WTC11 (cell line): ENCODE measurements around the gene PDZRN4.

ENCODE experiments used
- ATF1 ChIP-seq: sonication (generic); formaldehyde crosslinking; IDR thresholded peaks from 2 replicates; pipeline ENCODE4 v1.8.1; 2023; ENCODE audit warnings: mild to moderate bottlenecking, moderate library complexity, missing genetic modification reagents
- CBFB ChIP-seq: sonication (generic); formaldehyde crosslinking; IDR thresholded peaks from 2 replicates; pipeline ENCODE4 v1.8.1; 2022; ENCODE audit warnings: mild to moderate bottlenecking, low read depth, missing genetic modification reagents
- ELF4 ChIP-seq: sonication (generic); formaldehyde crosslinking; IDR thresholded peaks from 2 replicates; pipeline ENCODE4 v1.8.1; 2022; ENCODE audit warnings: low read depth, mild to moderate bottlenecking, moderate library complexity, missing genetic modification reagents
- FOXP1 ChIP-seq: sonication (generic); formaldehyde crosslinking; IDR thresholded peaks from 2 replicates; pipeline ENCODE4 v1.8.0; 2022; ENCODE audit warnings: missing genetic modification reagents, mild to moderate bottlenecking, moderate library complexity, borderline replicate concordance
- NFYB ChIP-seq: sonication (generic); formaldehyde crosslinking; conservative IDR thresholded peaks from 2 replicates; pipeline ENCODE4 v1.8.0; 2022; ENCODE audit warnings: low read depth, missing genetic modification reagents
- NR1H2 ChIP-seq: sonication (generic); formaldehyde crosslinking; IDR thresholded peaks from 2 replicates; pipeline ENCODE4 v1.9.0; 2021; ENCODE audit warnings: mild to moderate bottlenecking, moderate library complexity, missing genetic modification reagents
- RELA ChIP-seq: sonication (generic); formaldehyde crosslinking; IDR thresholded peaks from 2 replicates; pipeline ENCODE4 v1.8.1; 2022; ENCODE audit warnings: missing genetic modification reagents, mild to moderate bottlenecking, borderline replicate concordance
- SMAD3 ChIP-seq: sonication (generic); formaldehyde crosslinking; IDR thresholded peaks from 2 replicates; pipeline ENCODE4 v1.8.0; 2022; ENCODE audit warnings: missing genetic modification reagents, mild to moderate bottlenecking, borderline replicate concordance
- ZNF416 ChIP-seq: fragments of 250-450 bp; sonication (Bioruptor Pico); IDR thresholded peaks from 2 replicates; pipeline ENCODE4 v1.9.0; 2021; ENCODE audit warnings: mild to moderate bottlenecking, inconsistent platforms
- ZNF671 ChIP-seq: fragments of 250-450 bp; sonication (Bioruptor Pico); IDR thresholded peaks from 2 replicates; pipeline ENCODE4 v1.8.0; 2021; ENCODE audit warnings: mild to moderate bottlenecking
- TF ChIP-seq, protein P1 (sequence below): sonication (generic); formaldehyde crosslinking; IDR thresholded peaks from 2 replicates; pipeline ENCODE4 v1.8.0; 2023; ENCODE audit warnings: missing genetic modification reagents
- TF ChIP-seq, protein P2 (sequence below): fragments of 200-600 bp; IDR thresholded peaks from 2 replicates; pipeline ENCODE4 v1.8.0; 2022; ENCODE audit warnings: antibody characterized with exemption
- TF ChIP-seq, protein P3 (sequence below): sonication (generic); formaldehyde crosslinking; IDR thresholded peaks from 2 replicates; pipeline ENCODE4 v1.8.0; 2022; ENCODE audit warnings: mild to moderate bottlenecking, missing genetic modification reagents

DNA sequence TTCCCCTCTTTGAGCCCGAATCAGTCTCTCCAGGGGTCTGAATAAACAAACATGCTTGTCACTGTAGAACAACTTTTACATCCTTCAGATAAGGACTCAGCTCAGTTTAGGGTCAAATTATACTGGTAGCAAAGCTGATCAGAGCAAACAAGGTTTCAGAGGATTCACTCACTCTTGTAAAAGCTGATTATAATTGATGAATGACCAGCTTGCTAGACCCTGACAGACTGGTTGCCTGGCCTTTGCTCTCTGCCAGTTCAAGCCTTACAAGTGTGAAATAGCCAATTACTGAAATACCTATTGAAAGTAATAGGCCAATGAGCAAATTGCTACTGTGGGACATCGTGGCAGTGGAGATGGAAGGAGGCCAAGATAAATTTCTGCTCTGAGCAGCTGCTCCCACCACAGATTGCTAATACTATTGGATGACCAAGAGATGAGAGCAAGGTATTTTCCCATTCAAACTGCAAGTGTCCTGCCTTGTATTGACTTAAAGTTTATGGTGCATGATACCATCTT lies 177.6 kb downstream of the PDZRN4 start:
- TF ChIP-seq, protein P1, sequence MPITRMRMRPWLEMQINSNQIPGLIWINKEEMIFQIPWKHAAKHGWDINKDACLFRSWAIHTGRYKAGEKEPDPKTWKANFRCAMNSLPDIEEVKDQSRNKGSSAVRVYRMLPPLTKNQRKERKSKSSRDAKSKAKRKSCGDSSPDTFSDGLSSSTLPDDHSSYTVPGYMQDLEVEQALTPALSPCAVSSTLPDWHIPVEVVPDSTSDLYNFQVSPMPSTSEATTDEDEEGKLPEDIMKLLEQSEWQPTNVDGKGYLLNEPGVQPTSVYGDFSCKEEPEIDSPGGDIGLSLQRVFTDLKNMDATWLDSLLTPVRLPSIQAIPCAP (CRISPR knock-in tag) = no peak
- TF ChIP-seq ZNF416 (CRISPR knock-in tag) (no peak), ZNF671 (CRISPR knock-in tag) (no peak), ATF1 (CRISPR knock-in tag) (no peak), CBFB (no peak), RELA (no peak), NR1H2 (no peak), NFYB (no peak), SMAD3 (CRISPR knock-in tag) (no peak), ELF4 (CRISPR knock-in tag) (no peak), FOXP1 (no peak)
- TF ChIP-seq, protein P2, sequence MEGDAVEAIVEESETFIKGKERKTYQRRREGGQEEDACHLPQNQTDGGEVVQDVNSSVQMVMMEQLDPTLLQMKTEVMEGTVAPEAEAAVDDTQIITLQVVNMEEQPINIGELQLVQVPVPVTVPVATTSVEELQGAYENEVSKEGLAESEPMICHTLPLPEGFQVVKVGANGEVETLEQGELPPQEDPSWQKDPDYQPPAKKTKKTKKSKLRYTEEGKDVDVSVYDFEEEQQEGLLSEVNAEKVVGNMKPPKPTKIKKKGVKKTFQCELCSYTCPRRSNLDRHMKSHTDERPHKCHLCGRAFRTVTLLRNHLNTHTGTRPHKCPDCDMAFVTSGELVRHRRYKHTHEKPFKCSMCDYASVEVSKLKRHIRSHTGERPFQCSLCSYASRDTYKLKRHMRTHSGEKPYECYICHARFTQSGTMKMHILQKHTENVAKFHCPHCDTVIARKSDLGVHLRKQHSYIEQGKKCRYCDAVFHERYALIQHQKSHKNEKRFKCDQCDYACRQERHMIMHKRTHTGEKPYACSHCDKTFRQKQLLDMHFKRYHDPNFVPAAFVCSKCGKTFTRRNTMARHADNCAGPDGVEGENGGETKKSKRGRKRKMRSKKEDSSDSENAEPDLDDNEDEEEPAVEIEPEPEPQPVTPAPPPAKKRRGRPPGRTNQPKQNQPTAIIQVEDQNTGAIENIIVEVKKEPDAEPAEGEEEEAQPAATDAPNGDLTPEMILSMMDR = no peak
- TF ChIP-seq, protein P3, sequence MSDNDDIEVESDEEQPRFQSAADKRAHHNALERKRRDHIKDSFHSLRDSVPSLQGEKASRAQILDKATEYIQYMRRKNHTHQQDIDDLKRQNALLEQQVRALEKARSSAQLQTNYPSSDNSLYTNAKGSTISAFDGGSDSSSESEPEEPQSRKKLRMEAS = no peak
